OCI-LY7 (cell line): Measurements from ENCODE around the gene PRR5L.

ENCODE experiments used
- CTCF ChIP-seq: fragments of 200-600 bp; sonication (generic); conservative IDR thresholded peaks from 2 replicates; pipeline ENCODE4 v1.5.1; 2014; ENCODE audit warnings: mild to moderate bottlenecking, antibody characterized with exemption, low read length, moderate library complexity, mixed read lengths
- EZH2phosphoT487 ChIP-seq: fragments of 200-600 bp; sonication (generic); IDR thresholded peaks from 2 replicates; pipeline ENCODE4 v1.6.1; 2018; ENCODE audit warnings: low read depth, borderline replicate concordance, mild to moderate bottlenecking, mixed run types, antibody characterized with exemption, low read length, moderate library complexity, mixed read lengths

DNA sequence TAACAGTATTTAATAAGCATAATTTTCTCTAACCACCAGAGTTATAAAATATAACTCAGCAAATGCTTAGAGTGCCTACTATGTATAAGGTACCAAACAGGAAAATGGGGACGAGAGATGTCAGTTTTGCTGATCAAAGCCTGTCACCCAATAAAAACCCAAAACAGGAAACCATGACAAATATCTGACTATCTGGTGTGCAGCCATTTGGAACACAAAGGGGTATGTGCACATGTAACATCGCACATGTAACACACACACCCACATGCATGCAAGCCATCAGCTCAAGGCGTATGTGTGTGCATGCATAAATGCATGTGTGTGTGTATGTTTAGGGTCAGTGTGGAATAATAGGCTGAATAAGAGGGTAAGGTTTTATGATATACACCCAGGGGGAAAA lies 64.2 kb downstream of the PRR5L start:
- TF ChIP-seq CTCF (no peak), EZH2phosphoT487 (no peak)
